ENCODE results near the gene SLC2A6.

The SLC2A6 gene

GRCh38 chr9:133449760-133450159 is 29.1 kb downstream of the SLC2A6 start:
- Histone ChIP-seq H3K4me3 (replicated peaks; ENCODE audit: low read depth, low read length) (no peak overlapping the region), H3K36me3 (ENCODE audit: control insufficient read depth, insufficient read depth, low read length) (no peaks in the 10 kb centered on the region), H3K27me3 (replicated peaks; ENCODE audit: control insufficient read depth, insufficient read depth, low read length) (no peaks in the 10 kb centered on the region; the same call in 1 of the 2 replicates)
- TF ChIP-seq CTCF (IDR thresholded peaks at IDR 0.05; ENCODE audit: insufficient read depth, low read length, poor library complexity, severe bottlenecking), result no peak
- DNase-seq (ENCODE audit: extremely low read depth, insufficient read length), result no peak

- no peak for DNase-seq (ENCODE audit: extremely low read depth, insufficient read length)
- no peak overlapping the region for H3K4me3 ChIP-seq (replicated peaks; ENCODE audit: low read depth, low read length)
- TF ChIP-seq CTCF (IDR thresholded peaks at IDR 0.05; ENCODE audit: insufficient read depth, low read length, poor library complexity, severe bottlenecking), result no peak
Observed at GRCh38 chr9:133448487-133448972, 30.4 kb downstream of the SLC2A6 start.

GRCh38 chr9:133445293-133445969 is 33.5 kb downstream of the SLC2A6 start:
- H3K27me3 ChIP-seq (replicated peaks; ENCODE audit: control insufficient read depth, insufficient read depth, low read length), result no peaks in the 10 kb centered on the region; the same call in none of the 2 replicates
- H3K36me3 ChIP-seq (ENCODE audit: control insufficient read depth, insufficient read depth, low read length), result no peaks in the 10 kb centered on the region
- no peak overlapping the region for H3K4me3 ChIP-seq (replicated peaks; ENCODE audit: low read depth, low read length)
- TF ChIP-seq CTCF (IDR thresholded peaks at IDR 0.05; ENCODE audit: insufficient read depth, low read length, poor library complexity, severe bottlenecking), result no peak
- DNase-seq (ENCODE audit: extremely low read depth, insufficient read length), result no peak

More at GRCh38 chr9:133448487-133448972, 30.4 kb downstream of the SLC2A6 start:
- Histone ChIP-seq H3K27me3 (replicated peaks; ENCODE audit: control insufficient read depth, insufficient read depth, low read length) (no peaks in the 10 kb centered on the region; the same call in none of the 2 replicates), H3K36me3 (ENCODE audit: control insufficient read depth, insufficient read depth, low read length) (no peaks in the 10 kb centered on the region)

- Histone ChIP-seq H3K27me3 (replicated peaks; ENCODE audit: control insufficient read depth, insufficient read depth, low read length) (no peaks in the 10 kb centered on the region; the same call in none of the 2 replicates), H3K4me3 (replicated peaks; ENCODE audit: low read depth, low read length) (no peak overlapping the region), H3K36me3 (ENCODE audit: control insufficient read depth, insufficient read depth, low read length) (no peaks in the 10 kb centered on the region)
- no peak for TF ChIP-seq CTCF (IDR thresholded peaks at IDR 0.05; ENCODE audit: insufficient read depth, low read length, poor library complexity, severe bottlenecking)
- DNase-seq (ENCODE audit: extremely low read depth, insufficient read length), result no peak
Observed at GRCh38 chr9:133443982-133444381, 34.9 kb downstream of the SLC2A6 start.

GRCh38 chr9:133443248-133443647 is 35.7 kb downstream of the SLC2A6 start:
- Histone ChIP-seq H3K27me3 (replicated peaks; ENCODE audit: control insufficient read depth, insufficient read depth, low read length) (no peaks in the 10 kb centered on the region; the same call in none of the 2 replicates), H3K4me3 (replicated peaks; ENCODE audit: low read depth, low read length) (no peak overlapping the region), H3K36me3 (ENCODE audit: control insufficient read depth, insufficient read depth, low read length) (no peaks in the 10 kb centered on the region)
- no peak for TF ChIP-seq CTCF (IDR thresholded peaks at IDR 0.05; ENCODE audit: insufficient read depth, low read length, poor library complexity, severe bottlenecking)
- no peak for DNase-seq (ENCODE audit: extremely low read depth, insufficient read length)
